ENCODE data around the gene IQSEC2.

The IQSEC2 gene

DNA sequence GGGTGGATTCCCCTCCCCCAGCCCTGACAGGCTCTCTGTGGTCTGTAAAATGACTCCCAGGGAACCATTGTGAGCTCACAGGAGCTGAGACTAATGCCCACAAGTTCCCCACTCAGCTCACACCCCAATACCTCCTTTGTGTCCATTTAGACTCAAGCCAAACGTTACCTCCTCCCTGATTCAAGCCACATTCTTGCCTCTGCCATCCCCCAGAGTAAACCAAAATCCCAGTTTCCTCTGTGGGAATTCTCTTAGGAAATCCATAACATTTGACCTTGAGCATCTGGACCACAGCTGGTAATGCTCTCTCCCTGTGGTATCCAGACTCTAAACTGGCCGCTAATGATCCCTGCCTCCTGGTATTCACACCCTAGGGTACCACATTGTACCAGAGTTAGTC, 30.1 kb downstream of the IQSEC2 start:
- Histone ChIP-seq H3K4me2 (ENCODE audit: low read depth, low read length) (no peak overlapping the region), H4K20me1 (ENCODE audit: insufficient read depth, low read length) (no peaks in the 10 kb centered on the region), H3K9ac (ENCODE audit: low read length) (no peak overlapping the region), H3K27me3 (replicated peaks; ENCODE audit: insufficient read depth, low read length) (no peaks in the 10 kb centered on the region), H3F3A (ENCODE audit: insufficient read depth, low read length) (no peaks in the 10 kb centered on the region), H3K4me3 (ENCODE audit: low read length) (no peak overlapping the region), H3K27ac (ENCODE audit: low read length) (no peak overlapping the region), H3K79me2 (ENCODE audit: low read length) (no peaks in the 10 kb centered on the region), H3K9me3 (replicated peaks; ENCODE audit: insufficient read depth, low read length) (no peaks in the 10 kb centered on the region), H3K9me2 (replicated peaks; ENCODE audit: insufficient read depth, low read length) (no peaks in the 10 kb centered on the region), H3K4me1 (ENCODE audit: low read length) (no peaks in the 10 kb centered on the region), H2AFZ (ENCODE audit: low read length) (no peak overlapping the region), H3K36me3 (replicated peaks; ENCODE audit: insufficient read depth, low read length) (no peaks in the 10 kb centered on the region)
- DNase-seq, result no peak
- TF ChIP-seq CTCF (IDR thresholded peaks at IDR 0.05; ENCODE audit: low read length) (no peak), EZH2phosphoT487 (IDR thresholded peaks at IDR 0.05; ENCODE audit: low read length) (no peak), EZH2 (optimal IDR thresholded peaks at IDR 0.05; ENCODE audit: low read depth, low read length) (no peak)

DNA sequence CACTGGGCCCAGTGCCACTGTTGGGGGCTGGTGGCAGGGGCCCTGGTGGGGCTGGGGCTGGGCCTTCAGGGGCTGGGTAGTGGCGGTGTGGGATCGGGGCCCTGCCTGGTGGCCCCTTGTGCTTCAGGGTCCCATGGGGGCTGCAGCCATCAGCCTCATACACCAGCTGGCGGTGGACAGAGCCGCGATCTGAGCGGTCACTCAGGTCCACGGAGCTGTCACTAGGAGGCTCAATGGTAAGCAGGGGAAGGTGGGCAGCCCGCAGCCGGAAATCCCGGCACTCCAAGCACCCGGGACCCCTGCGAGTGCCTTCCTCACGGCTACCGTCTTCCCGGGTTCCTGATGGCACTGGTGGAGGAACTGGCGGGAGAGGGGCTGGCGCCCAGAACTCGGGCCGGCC, 30.8 kb downstream of the IQSEC2 start:
- H3F3A ChIP-seq (ENCODE audit: insufficient read depth, low read length), result no peaks in the 10 kb centered on the region
- H3K9me3 ChIP-seq (replicated peaks; ENCODE audit: insufficient read depth, low read length), result no peaks in the 10 kb centered on the region
- no peak overlapping the region for H3K4me2 ChIP-seq (ENCODE audit: low read depth, low read length)
- no peak overlapping the region for H3K27ac ChIP-seq (ENCODE audit: low read length)
- H2AFZ ChIP-seq (ENCODE audit: low read length), result no peak overlapping the region
- H3K79me2 ChIP-seq (ENCODE audit: low read length), result no peaks in the 10 kb centered on the region
- no peaks in the 10 kb centered on the region for H3K36me3 ChIP-seq (replicated peaks; ENCODE audit: insufficient read depth, low read length)
- H3K27me3 ChIP-seq (replicated peaks; ENCODE audit: insufficient read depth, low read length), result no peaks in the 10 kb centered on the region
- H3K9ac ChIP-seq (ENCODE audit: low read length), result no peak overlapping the region
- H3K4me3 ChIP-seq (ENCODE audit: low read length), result no peak overlapping the region
- no peaks in the 10 kb centered on the region for H3K9me2 ChIP-seq (replicated peaks; ENCODE audit: insufficient read depth, low read length)
- no peaks in the 10 kb centered on the region for H3K4me1 ChIP-seq (ENCODE audit: low read length)
- DNase-seq, result no peak
- H4K20me1 ChIP-seq (ENCODE audit: insufficient read depth, low read length), result no peaks in the 10 kb centered on the region
- TF ChIP-seq EZH2phosphoT487 (IDR thresholded peaks at IDR 0.05; ENCODE audit: low read length), result no peak
- TF ChIP-seq CTCF (IDR thresholded peaks at IDR 0.05; ENCODE audit: low read length), result no peak
- TF ChIP-seq EZH2 (optimal IDR thresholded peaks at IDR 0.05; ENCODE audit: low read depth, low read length), result no peak

DNA sequence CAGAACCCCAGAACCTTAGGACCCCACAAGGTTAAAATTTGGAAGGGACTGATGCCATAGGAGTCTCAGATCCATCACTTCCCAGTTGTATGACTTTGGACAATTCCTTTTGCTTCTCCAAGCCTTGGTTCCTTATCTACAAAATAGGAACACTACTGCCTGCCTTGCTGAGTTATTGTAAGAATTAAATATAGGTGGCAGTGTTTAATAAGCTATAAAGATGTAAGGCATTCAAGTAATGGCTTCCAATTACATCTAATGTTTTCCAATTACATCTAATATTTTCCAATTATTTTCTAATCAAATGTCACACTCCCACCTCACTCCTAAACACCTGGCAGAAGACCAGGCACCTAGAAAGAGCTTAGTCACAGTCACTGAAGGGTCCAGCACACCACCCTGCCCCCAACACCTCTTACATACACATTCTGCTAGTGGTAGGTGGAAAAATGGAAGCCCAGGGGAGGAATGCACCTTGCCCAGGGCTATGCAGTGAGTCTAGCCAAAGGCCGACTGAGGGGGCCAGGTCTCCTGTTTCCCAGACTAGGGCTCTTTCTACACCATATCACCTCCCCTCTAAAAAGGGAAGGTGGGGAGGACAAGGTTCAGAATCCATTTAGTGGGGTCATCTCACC, 31.9 kb downstream of the IQSEC2 start:
- Histone ChIP-seq H3K79me2 (ENCODE audit: low read length) (no peaks in the 10 kb centered on the region), H2AFZ (ENCODE audit: low read length) (no peak overlapping the region), H3K4me3 (ENCODE audit: low read length) (no peak overlapping the region), H3K27me3 (replicated peaks; ENCODE audit: insufficient read depth, low read length) (no peaks in the 10 kb centered on the region), H3K36me3 (replicated peaks; ENCODE audit: insufficient read depth, low read length) (no peaks in the 10 kb centered on the region), H3K9me3 (replicated peaks; ENCODE audit: insufficient read depth, low read length) (no peaks in the 10 kb centered on the region), H3K27ac (ENCODE audit: low read length) (no peak overlapping the region), H3K9ac (ENCODE audit: low read length) (no peak overlapping the region), H3F3A (ENCODE audit: insufficient read depth, low read length) (no peaks in the 10 kb centered on the region), H4K20me1 (ENCODE audit: insufficient read depth, low read length) (no peaks in the 10 kb centered on the region), H3K9me2 (replicated peaks; ENCODE audit: insufficient read depth, low read length) (no peaks in the 10 kb centered on the region), H3K4me2 (ENCODE audit: low read depth, low read length) (no peak overlapping the region), H3K4me1 (ENCODE audit: low read length) (no peaks in the 10 kb centered on the region)
- no peak for TF ChIP-seq EZH2phosphoT487 (IDR thresholded peaks at IDR 0.05; ENCODE audit: low read length)
- no peak for TF ChIP-seq CTCF (IDR thresholded peaks at IDR 0.05; ENCODE audit: low read length)
- TF ChIP-seq EZH2 (optimal IDR thresholded peaks at IDR 0.05; ENCODE audit: low read depth, low read length), result no peak
- no peak for DNase-seq

All from MM.1S (cell line).